Erythroblast (primary cell): Measurements from ENCODE around the gene ANKRD6.

Experiments
- DNase-seq, 2 experiments: peaks; one replicate each; lab custom pipeline; 2025; lab: John Stamatoyannopoulos, UW
- GATA1 ChIP-seq: IDR thresholded peaks from 2 replicates; pipeline ENCODE4 v1.6.1; 2011; ENCODE audit warnings: low read depth, mild to moderate bottlenecking, control low read depth, low read length, moderate library complexity
- POLR2A ChIP-seq: IDR thresholded peaks from 2 replicates; pipeline ENCODE4 v1.6.1; 2011; ENCODE audit warnings: mild to moderate bottlenecking, low read length

ANKRD6 gene

GRCh38 chr6:89562093-89562973, 129.4 kb downstream of the ANKRD6 start:
- no peak for TF ChIP-seq GATA1
- no peak for TF ChIP-seq POLR2A

DNA sequence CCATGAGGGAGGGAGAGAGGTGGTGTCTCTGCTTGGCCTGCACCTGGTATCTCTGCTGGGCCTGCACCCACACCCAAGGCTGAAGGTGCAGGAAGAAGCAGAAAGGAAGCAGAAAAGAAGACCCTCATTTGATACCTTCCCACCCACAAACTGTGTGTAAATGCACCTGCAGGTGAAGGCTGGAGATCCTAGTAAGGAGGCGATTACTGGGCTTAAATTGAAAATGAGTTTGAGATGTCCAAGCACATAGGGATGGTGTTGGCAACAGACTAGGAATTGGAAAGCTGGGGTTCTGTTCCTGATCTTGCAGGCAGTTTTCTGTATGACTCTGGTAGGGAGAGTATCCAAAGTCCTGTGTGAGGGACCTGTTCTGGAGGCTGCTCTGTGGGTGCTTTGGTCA, 130.9 kb downstream of the ANKRD6 start:
- no peak for TF ChIP-seq POLR2A
- no peak for TF ChIP-seq GATA1
- no peak for DNase-seq

More at GRCh38 chr6:89562093-89562973, 129.4 kb downstream of the ANKRD6 start:
- DNase-seq = no peak

- no peak for DNase-seq
- TF ChIP-seq POLR2A (no peak), GATA1 (no peak)
These were observed 131.9 kb downstream of the ANKRD6 start for GRCh38 chr6:89564752-89565427.

- DNase-seq = no peak
- no peak for TF ChIP-seq POLR2A
- no peak for TF ChIP-seq GATA1
These were observed 133.3 kb downstream of the ANKRD6 start for GRCh38 chr6:89566008-89566800.

DNA sequence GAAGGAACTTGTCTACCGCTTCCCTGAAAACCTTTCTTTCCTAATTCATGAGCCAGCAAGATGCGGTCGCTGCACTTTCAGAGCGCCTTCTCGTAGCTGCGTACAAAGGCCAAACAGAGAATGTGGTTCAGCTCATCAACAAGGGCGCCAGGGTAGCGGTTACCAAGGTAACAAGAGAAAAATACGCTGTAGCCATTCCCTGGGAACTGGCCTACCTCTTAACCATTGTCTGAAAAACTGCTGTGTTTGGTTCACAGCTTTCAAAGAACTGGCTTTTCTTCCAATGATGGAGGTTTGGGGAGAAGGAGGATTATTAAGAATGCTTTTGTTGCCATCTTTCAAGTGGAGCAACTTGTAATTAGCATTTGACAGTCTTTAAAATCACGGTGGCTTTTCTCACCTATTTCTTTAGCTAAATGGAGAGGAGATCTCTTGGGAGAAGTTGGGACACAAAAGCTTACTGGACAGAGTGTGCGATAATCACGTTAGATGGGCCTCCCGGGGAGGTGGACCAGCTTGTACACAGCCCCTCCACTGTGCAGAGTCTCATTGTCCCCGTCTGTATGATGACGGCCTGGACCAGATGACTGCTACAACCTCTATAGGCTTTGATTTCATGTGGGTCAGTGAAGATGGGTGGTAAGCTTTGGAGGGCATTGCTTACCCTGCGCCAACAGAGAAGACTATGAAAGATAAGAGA, 134.1 kb downstream of the ANKRD6 start:
- TF ChIP-seq POLR2A = no peak
- no peak for TF ChIP-seq GATA1
- DNase-seq = no peak

DNA sequence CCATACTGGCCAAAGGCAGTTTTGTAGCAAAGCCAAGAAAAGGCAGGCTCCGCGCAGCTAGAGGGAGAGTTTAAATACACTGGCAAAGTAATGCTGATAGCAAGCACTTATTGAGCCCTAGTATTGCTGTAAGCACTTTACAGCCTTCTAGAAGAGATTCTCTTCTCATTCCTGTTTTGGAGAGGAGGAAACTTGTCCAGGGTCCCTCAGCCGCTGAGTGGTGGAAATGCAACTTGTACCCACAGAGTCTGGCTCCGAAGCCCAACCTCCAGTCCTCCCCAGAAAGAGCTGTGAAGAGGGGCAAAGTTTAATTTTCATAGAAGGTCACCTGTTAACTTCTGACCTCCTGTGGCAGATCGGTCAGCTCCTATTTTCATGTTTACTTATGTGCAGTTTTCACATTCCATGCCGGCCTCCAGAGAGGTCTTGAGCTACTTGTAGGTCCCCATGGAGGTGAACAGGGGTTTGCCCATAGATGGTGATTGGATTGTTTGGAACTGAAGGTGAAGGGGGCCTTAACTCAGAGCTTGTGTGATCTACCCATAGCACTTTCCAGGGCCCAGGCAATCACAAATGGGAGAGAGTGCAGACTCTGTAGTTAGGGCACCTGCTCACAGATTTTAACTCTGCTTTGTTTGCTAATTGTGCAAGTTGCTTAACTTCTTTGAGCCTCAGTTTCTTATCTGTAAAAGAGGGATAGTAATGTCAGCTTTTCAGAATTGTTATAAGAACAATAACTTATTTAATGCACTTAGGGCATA, 134.9 kb downstream of the ANKRD6 start:
- DNase-seq = no peak
- TF ChIP-seq GATA1 (no peak), POLR2A (no peak)

DNA sequence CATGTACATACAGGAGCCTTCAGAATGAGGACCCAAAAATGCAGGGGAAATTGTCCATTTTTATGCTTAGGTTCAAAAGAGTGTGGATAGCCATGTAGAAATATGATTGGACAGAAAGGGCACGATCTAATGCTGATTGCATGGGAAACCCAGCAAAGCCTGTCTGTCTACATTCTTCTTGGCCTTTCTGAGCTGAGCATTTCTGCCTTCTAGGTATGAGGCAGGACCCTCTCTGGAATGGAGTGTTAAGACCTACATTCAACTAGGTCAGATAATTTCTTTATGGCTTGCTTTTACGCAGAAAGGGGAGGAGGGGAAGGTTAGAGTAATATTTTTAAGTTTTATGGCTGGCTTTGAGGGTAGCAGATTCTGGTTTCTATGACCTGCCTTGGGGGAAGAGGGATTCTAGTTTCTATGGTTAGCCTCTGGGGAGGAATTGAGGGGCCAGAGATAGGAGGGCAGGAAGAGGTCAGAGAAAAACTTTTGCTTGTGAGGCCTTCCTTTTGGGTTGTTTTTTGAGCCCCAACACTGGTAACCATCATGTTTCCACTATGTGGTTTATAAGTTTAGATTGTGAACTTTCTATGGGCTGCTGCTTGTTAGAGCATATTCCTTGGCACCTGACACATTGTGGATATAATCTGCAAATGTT, 142.1 kb downstream of the ANKRD6 start:
- DNase-seq = no peak
- no peak for TF ChIP-seq POLR2A
- no peak for TF ChIP-seq GATA1

DNA sequence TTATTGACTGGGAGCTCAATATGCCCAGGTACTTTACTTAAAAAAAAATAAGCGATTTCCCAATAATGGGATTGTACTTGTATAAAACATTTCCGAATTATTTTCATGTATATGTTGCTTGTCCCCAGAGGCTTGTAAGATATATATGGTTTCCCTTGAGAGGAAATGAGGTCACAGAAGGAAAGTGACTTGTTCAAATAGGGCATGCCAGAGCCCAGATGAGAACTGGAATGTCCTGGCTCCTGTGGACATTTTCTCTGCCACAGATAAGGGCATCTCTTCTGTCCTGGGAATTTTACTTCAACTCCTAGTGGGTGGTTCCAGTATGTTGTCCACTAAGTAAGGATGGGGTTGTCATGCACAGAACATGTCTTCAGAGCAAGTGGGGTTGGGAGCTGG, 142.6 kb downstream of the ANKRD6 start:
- DNase-seq = no peak
- TF ChIP-seq GATA1 = no peak
- no peak for TF ChIP-seq POLR2A

GRCh38 chr6:89580997-89581666, 148.2 kb downstream of the ANKRD6 start:
- no peak for DNase-seq
- TF ChIP-seq GATA1 = no peak
- TF ChIP-seq POLR2A = no peak

GRCh38 chr6:89581689-89582088, 148.7 kb downstream of the ANKRD6 start:
- TF ChIP-seq POLR2A = no peak
- no peak for TF ChIP-seq GATA1

GRCh38 chr6:89582669-89583325, 149.8 kb downstream of the ANKRD6 start:
- no peak for DNase-seq
- no peak for TF ChIP-seq GATA1
- TF ChIP-seq POLR2A = no peak

More at GRCh38 chr6:89581689-89582088, 148.7 kb downstream of the ANKRD6 start:
- no peak for DNase-seq
